Mesenchymal stem cell (in vitro differentiated cells and primary cell): ENCODE measurements around the gene BRIX1.
A peak's percentile ranks its signal among the peaks of the same experiment; 100 is the strongest.

Experiments
- DNase-seq: peaks from one replicate; pipeline ENCODE4 v3.0.0-alpha.2; 2013
- H2AFZ ChIP-seq: one replicate; pipeline ENCODE4 v1.6.1; 2013; ENCODE audit warnings: low read depth, mild to moderate bottlenecking, control low read depth, inconsistent platforms, low read length, moderate library complexity
- H2AK5ac ChIP-seq: 2 replicates; pipeline ENCODE4 v1.6.1; 2013; ENCODE audit warnings: low read length, moderate library complexity, mild to moderate bottlenecking, inconsistent platforms; ENCODE audit not compliant: severe bottlenecking
- H2BK120ac ChIP-seq: one replicate; pipeline ENCODE4 v1.6.1; 2013; ENCODE audit warnings: low read depth, mild to moderate bottlenecking, inconsistent platforms, low read length, moderate library complexity
- H2BK12ac ChIP-seq, 2 experiments: one replicate each; pipeline ENCODE4 v1.6.1; 2013; ENCODE audit warnings: inconsistent platforms in 2 of 2, low read length in 2 of 2, mild to moderate bottlenecking in 2 of 2, moderate library complexity in 2 of 2, control low read depth in 1 of 2
- H2BK15ac ChIP-seq: one replicate; pipeline ENCODE4 v1.6.1; 2013; ENCODE audit warnings: mild to moderate bottlenecking, low read depth, inconsistent platforms; ENCODE audit not compliant: poor library complexity, severe bottlenecking
- H2BK5ac ChIP-seq: 2 replicates; pipeline ENCODE4 v1.6.1; 2013; ENCODE audit warnings: low read depth, mild to moderate bottlenecking, low read length, control low read depth, inconsistent platforms; ENCODE audit not compliant: poor library complexity, severe bottlenecking
- H3K14ac ChIP-seq, 2 experiments: one replicate each; pipeline ENCODE4 v1.6.1; 2013; ENCODE audit warnings: inconsistent platforms in 2 of 2, low read length in 2 of 2, control low read depth in 1 of 2, mild to moderate bottlenecking in 1 of 2, moderate library complexity in 1 of 2
- H3K18ac ChIP-seq, 2 experiments: one replicate each; pipeline ENCODE4 v1.6.1; 2013; ENCODE audit warnings: inconsistent platforms in 2 of 2, low read length in 2 of 2, control low read depth in 1 of 2, low read depth in 1 of 2, mild to moderate bottlenecking in 1 of 2
- H3K23ac ChIP-seq, 2 experiments: one replicate each; pipeline ENCODE4 v1.6.1; 2013; ENCODE audit warnings: inconsistent platforms in 2 of 2, low read length in 2 of 2, mild to moderate bottlenecking in 2 of 2, moderate library complexity in 2 of 2, control low read depth in 1 of 2
- H3K27ac ChIP-seq: 2 replicates; pipeline ENCODE4 v1.5.1; 2013; ENCODE audit warnings: mild to moderate bottlenecking, moderate library complexity, low read length, control low read depth, inconsistent platforms; ENCODE audit not compliant: poor library complexity, severe bottlenecking
- H3K27me3 ChIP-seq, 2 experiments: 2 replicates each; pipeline versions ENCODE4 v1.6.1 to v1.7.0; 2013; ENCODE audit warnings: low read length in 2 of 2, mild to moderate bottlenecking in 2 of 2, moderate library complexity in 2 of 2, control low read depth in 1 of 2, inconsistent platforms in 1 of 2; ENCODE audit not compliant: control insufficient read depth in 1 of 2, insufficient read depth in 1 of 2
- H3K36me3 ChIP-seq, 2 experiments: 2 replicates each; pipeline versions ENCODE4 v1.6.1 to v1.7.0; 2013; ENCODE audit warnings: low read length in 2 of 2, control low read depth in 1 of 2, inconsistent platforms in 1 of 2, low read depth in 1 of 2, mild to moderate bottlenecking in 1 of 2; ENCODE audit not compliant: insufficient read depth in 2 of 2, control insufficient read depth in 1 of 2
- H3K4ac ChIP-seq, 2 experiments: one replicate each; pipeline ENCODE4 v1.6.1; 2013; ENCODE audit warnings: inconsistent platforms in 2 of 2, low read length in 2 of 2, mild to moderate bottlenecking in 2 of 2, moderate library complexity in 2 of 2, control low read depth in 1 of 2, low read depth in 1 of 2
- H3K4me1 ChIP-seq: 2 replicates; pipeline ENCODE4 v1.6.1; 2013; ENCODE audit warnings: low read depth, low read length, control low read depth; ENCODE audit not compliant: control insufficient read depth, insufficient read depth
- H3K4me2 ChIP-seq: 2 replicates; pipeline ENCODE4 v1.6.1; 2013; ENCODE audit warnings: low read length, mild to moderate bottlenecking, inconsistent platforms; ENCODE audit not compliant: poor library complexity, severe bottlenecking
- H3K4me3 ChIP-seq, 2 experiments: 2 replicates each; pipeline versions ENCODE4 v1.5.1 to v1.7.0; 2013; ENCODE audit warnings: low read length in 2 of 2, mild to moderate bottlenecking in 2 of 2, control low read depth in 1 of 2, low read depth in 1 of 2; ENCODE audit not compliant: insufficient read depth in 1 of 2
- H3K79me1 ChIP-seq: replicated peaks from 2 replicates; pipeline ENCODE4 v1.6.1; 2013; ENCODE audit warnings: mild to moderate bottlenecking, control low read depth, low read length, inconsistent platforms; ENCODE audit not compliant: poor library complexity, severe bottlenecking
- H3K9ac ChIP-seq: 2 replicates; pipeline ENCODE4 v1.7.0; 2013; ENCODE audit warnings: mild to moderate bottlenecking, low read length, moderate library complexity
- H3K9me3 ChIP-seq: 2 replicates; pipeline ENCODE4 v1.7.0; 2013; ENCODE audit warnings: mild to moderate bottlenecking, low read length; ENCODE audit not compliant: control insufficient read depth
- H4K8ac ChIP-seq: one replicate; pipeline ENCODE4 v1.6.1; 2013; ENCODE audit warnings: inconsistent platforms, mild to moderate bottlenecking, low read length, moderate library complexity
- H4K91ac ChIP-seq: one replicate; pipeline ENCODE4 v1.6.1; 2013; ENCODE audit warnings: mild to moderate bottlenecking, low read length, inconsistent platforms
- WGBS: methylation state at CpG from one replicate; pipeline ENCODE4 v1.1.7; 2013; ENCODE audit warnings: mixed read lengths; 5-methylcytosine and 5-hydroxymethylcytosine counted together

Gene BRIX1

DNA sequence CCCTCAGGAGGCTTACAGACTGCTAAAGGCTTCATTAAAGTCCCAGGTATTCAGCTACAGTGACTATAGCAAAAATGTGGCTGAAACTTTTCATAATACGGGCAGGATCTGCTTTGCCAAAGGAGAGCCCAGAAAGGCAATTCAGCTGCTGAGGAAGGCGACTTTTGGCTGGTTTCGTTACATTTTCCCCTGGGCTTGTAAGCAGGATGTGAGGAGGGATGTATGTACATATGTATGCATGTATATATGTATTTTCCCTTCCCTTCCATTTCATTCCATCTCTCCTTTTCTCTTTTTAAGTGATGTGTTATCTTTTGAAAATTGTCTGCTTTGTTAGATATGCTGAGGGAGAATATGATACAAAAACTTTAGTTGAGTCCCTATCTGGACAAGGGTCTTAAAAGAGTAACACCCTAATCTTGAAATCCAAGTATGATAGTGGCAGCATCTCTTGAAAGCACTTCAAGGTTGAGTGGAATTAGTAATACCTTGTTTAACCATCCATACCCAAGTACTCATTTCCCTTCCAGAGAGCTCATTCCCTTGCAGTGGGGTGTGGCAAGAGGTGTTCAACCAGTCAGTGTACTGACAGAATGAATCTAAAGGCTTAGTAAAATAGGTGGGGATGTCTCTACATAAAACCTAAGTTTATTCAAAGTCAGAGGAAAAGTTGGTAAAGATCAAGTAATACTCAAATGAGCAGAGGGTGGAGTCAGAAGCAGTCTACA lies 29.0 kb upstream of the BRIX1 start:
- H2BK5ac ChIP-seq: no peak overlapping the region
- WGBS: 95% methylated on average over 1 of the region's 3 CpGs
- no peak overlapping the region for H2BK12ac ChIP-seq
- H3K4me3 ChIP-seq: no peak overlapping the region
- no peak overlapping the region for H2AFZ ChIP-seq
- no peak overlapping the region for H3K4me2 ChIP-seq
- H2AK5ac ChIP-seq: no peak overlapping the region
- H4K8ac ChIP-seq: no peak overlapping the region
- no peaks in the 10 kb centered on the region for H3K4me1 ChIP-seq
- H3K14ac ChIP-seq: no peak overlapping the region
- no peak overlapping the region for H3K18ac ChIP-seq
- no peaks in the 10 kb centered on the region for H3K9me3 ChIP-seq
- H3K36me3 ChIP-seq: no peaks in the 10 kb centered on the region
- no peaks in the 10 kb centered on the region for H3K79me1 ChIP-seq
- no peak overlapping the region for H2BK15ac ChIP-seq
- no peak overlapping the region for H3K27ac ChIP-seq
- DNase-seq: no peak
- no peak overlapping the region for H3K9ac ChIP-seq
- no peak overlapping the region for H4K91ac ChIP-seq
- H3K4ac ChIP-seq: no peak overlapping the region
- H3K23ac ChIP-seq: no peak overlapping the region
- H2BK120ac ChIP-seq: no peak overlapping the region
- H3K27me3 ChIP-seq: no peaks in the 10 kb centered on the region

DNA sequence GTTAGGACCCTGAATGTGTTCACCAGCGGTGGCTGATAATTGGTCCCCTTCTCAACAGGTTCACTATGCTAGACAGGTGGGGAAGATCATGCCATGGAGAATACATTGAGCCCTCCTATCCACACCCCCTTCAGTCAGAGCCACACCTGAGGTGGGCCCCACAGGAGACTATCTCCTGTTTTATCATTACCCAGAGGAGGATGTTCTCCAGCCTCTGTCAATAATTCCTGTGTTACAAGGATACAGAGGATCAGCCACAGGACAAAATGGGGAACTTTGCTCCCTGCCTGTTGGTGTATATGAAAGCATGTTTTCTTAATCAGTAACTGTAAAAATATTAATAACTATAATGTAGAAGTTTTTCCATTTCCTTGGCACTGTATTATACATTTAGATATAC lies 26.1 kb upstream of the BRIX1 start:
- no peaks in the 10 kb centered on the region for H3K36me3 ChIP-seq
- DNase-seq: no peak
- H2BK12ac ChIP-seq: no peak overlapping the region
- no peak overlapping the region for H3K18ac ChIP-seq
- no peak overlapping the region for H3K27ac ChIP-seq
- H2BK120ac ChIP-seq: no peak overlapping the region
- 100% methylated on average over 1 of the region's 1 CpG for WGBS
- H2BK5ac ChIP-seq: no peak overlapping the region
- H2BK15ac ChIP-seq: no peak overlapping the region
- H4K91ac ChIP-seq: no peak overlapping the region
- no peaks in the 10 kb centered on the region for H3K79me1 ChIP-seq
- no peaks in the 10 kb centered on the region for H3K9me3 ChIP-seq
- no peak overlapping the region for H4K8ac ChIP-seq
- H2AK5ac ChIP-seq: no peak overlapping the region
- no peaks in the 10 kb centered on the region for H3K4me1 ChIP-seq
- H3K9ac ChIP-seq: no peak overlapping the region
- no peaks in the 10 kb centered on the region for H3K27me3 ChIP-seq
- no peak overlapping the region for H2AFZ ChIP-seq
- H3K4me2 ChIP-seq: no peak overlapping the region
- H3K4ac ChIP-seq: no peak overlapping the region
- H3K4me3 ChIP-seq: no peak overlapping the region
- no peak overlapping the region for H3K23ac ChIP-seq
- H3K14ac ChIP-seq: no peak overlapping the region

DNA sequence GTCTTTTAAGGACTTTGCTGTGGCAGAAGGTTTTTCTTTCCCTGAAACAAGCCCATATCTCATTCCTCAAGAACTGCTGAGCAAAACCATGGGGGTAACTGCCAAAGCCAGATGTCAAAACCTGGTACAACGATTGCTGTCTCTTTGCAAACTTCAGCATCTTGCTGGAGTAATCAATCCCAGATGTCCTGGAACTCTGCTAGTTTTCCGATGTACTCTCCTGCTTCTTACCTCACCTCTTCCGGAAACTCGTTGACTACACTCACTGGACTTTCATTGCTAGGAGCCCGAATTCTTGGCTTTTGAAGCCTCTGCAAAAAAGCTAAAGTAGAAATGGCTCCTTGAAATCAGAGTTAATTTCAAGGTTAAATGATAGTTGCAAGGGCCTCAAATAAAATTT lies 23.5 kb upstream of the BRIX1 start:
- no peak overlapping the region for H2BK120ac ChIP-seq
- no peaks in the 10 kb centered on the region for H3K36me3 ChIP-seq
- no peak overlapping the region for H2BK5ac ChIP-seq
- H2BK15ac ChIP-seq: no peak overlapping the region
- H3K4ac ChIP-seq: no peak overlapping the region
- H3K4me3 ChIP-seq: no peak overlapping the region
- no peak overlapping the region for H2AK5ac ChIP-seq
- H3K14ac ChIP-seq: no peak overlapping the region
- no peaks in the 10 kb centered on the region for H3K27me3 ChIP-seq
- peak overlapping the region; percentile 61 for H3K9ac ChIP-seq
- no peak overlapping the region for H3K18ac ChIP-seq
- 64% methylated on average over 5 of the region's 5 CpGs for WGBS
- no peak overlapping the region for H4K91ac ChIP-seq
- H3K4me1 ChIP-seq: no peaks in the 10 kb centered on the region
- no peak overlapping the region for H3K23ac ChIP-seq
- H2BK12ac ChIP-seq: no peak overlapping the region
- H2AFZ ChIP-seq: no peak overlapping the region
- no peak overlapping the region for H3K27ac ChIP-seq
- no peak overlapping the region for H4K8ac ChIP-seq
- DNase-seq: no peak
- H3K4me2 ChIP-seq: no peak overlapping the region
- H3K9me3 ChIP-seq: no peaks in the 10 kb centered on the region
- no peaks in the 10 kb centered on the region for H3K79me1 ChIP-seq

DNA sequence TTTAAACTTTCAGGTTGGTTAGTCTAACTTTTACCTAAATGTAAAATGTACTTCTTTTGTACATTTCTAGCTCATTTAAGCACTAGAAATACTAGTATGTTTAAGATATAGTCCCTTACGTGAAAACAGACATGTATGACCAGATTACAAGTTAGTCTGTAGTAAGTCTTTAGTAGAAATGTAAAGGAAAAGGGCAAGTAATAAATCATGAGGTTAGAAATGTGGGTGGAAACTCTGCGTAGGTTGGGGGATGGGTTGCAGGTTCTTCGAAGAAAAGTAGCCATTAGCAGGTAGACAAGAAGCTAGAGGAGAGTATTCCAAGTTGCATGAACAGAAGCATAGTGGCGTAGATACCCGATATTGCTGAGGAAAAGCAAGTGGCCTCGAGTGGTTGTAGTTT lies 23.1 kb upstream of the BRIX1 start:
- H2BK12ac ChIP-seq: no peak overlapping the region
- WGBS: 90% methylated on average over 6 of the region's 6 CpGs
- no peak overlapping the region for H2AFZ ChIP-seq
- no peak overlapping the region for H2AK5ac ChIP-seq
- no peaks in the 10 kb centered on the region for H3K79me1 ChIP-seq
- no peak overlapping the region for H3K14ac ChIP-seq
- no peaks in the 10 kb centered on the region for H3K36me3 ChIP-seq
- no peak overlapping the region for H3K23ac ChIP-seq
- H3K4me1 ChIP-seq: no peaks in the 10 kb centered on the region
- no peak overlapping the region for H4K91ac ChIP-seq
- no peaks in the 10 kb centered on the region for H3K27me3 ChIP-seq
- H3K18ac ChIP-seq: no peak overlapping the region
- H2BK120ac ChIP-seq: no peak overlapping the region
- H3K9me3 ChIP-seq: no peaks in the 10 kb centered on the region
- peak overlapping the region; percentile 50 for H3K9ac ChIP-seq
- H2BK5ac ChIP-seq: no peak overlapping the region
- no peak overlapping the region for H4K8ac ChIP-seq
- H3K4me3 ChIP-seq: no peak overlapping the region
- no peak for DNase-seq
- no peak overlapping the region for H2BK15ac ChIP-seq
- H3K4me2 ChIP-seq: no peak overlapping the region
- H3K27ac ChIP-seq: no peak overlapping the region
- H3K4ac ChIP-seq: no peak overlapping the region
